HG02852 (cell line): Measurements from ENCODE around the gene FAM43B.

Source experiments
- ATAC-seq: cut with Tn5 transposase; IDR thresholded peaks from one replicate; pipeline ENCODE4 v1.9.1; 2021; ENCODE audit warnings: mild to moderate bottlenecking, moderate library complexity; ENCODE audit not compliant: unreplicated experiment

FAM43B gene

GRCh38 chr1:20551161-20551560, 1.2 kb upstream of the FAM43B start:
- no peak for ATAC-seq

GRCh38 chr1:20552728-20553445, 514 bp downstream of the FAM43B start:
- no peak for ATAC-seq

GRCh38 chr1:20555025-20555757, 2.8 kb downstream of the FAM43B start:
- ATAC-seq: no peak

- ATAC-seq: no peak
Observed at GRCh38 chr1:20555758-20556120, 3.4 kb downstream of the FAM43B start.

GRCh38 chr1:20558191-20558590, 5.8 kb downstream of the FAM43B start:
- ATAC-seq: no peak

- ATAC-seq: no peak
Observed at GRCh38 chr1:20560966-20561365, 8.6 kb downstream of the FAM43B start.

GRCh38 chr1:20565234-20565633, 12.9 kb downstream of the FAM43B start:
- ATAC-seq: no peak

- no peak for ATAC-seq
Observed at GRCh38 chr1:20569523-20570098, 17.2 kb downstream of the FAM43B start.

GRCh38 chr1:20571427-20571826, 19.1 kb downstream of the FAM43B start:
- no peak for ATAC-seq

GRCh38 chr1:20573987-20574386, 21.6 kb downstream of the FAM43B start:
- no peak for ATAC-seq

GRCh38 chr1:20574686-20575540, 22.5 kb downstream of the FAM43B start:
- ATAC-seq: no peak

GRCh38 chr1:20575541-20576336, 23.4 kb downstream of the FAM43B start:
- ATAC-seq: no peak

GRCh38 chr1:20578062-20578461, 25.7 kb downstream of the FAM43B start:
- no peak for ATAC-seq

GRCh38 chr1:20578721-20579395, 26.5 kb downstream of the FAM43B start:
- ATAC-seq: no peak

GRCh38 chr1:20584890-20585289, 32.5 kb downstream of the FAM43B start:
- no peak for ATAC-seq

GRCh38 chr1:20586953-20587660, 34.7 kb downstream of the FAM43B start:
- ATAC-seq: no peak

- ATAC-seq: no peak
Observed at GRCh38 chr1:20587661-20588053, 35.3 kb downstream of the FAM43B start.

GRCh38 chr1:20588634-20589225, 36.4 kb downstream of the FAM43B start, which contains the start of gene CDA:
Gene CDA (plus strand): TSS chr1:20589097. CDS start chr1:20589130, 33 bp downstream.
- ATAC-seq: no peak
